IPS DF 6.9 (cell line): ENCODE data around the gene SPATA3.

ENCODE experiments used
- DNase-seq: peaks from one replicate; pipeline ENCODE4 v3.0.0-alpha.2; 2013; ENCODE audit warnings: low read depth, low spot score
- H3K27ac ChIP-seq: one replicate; pipeline ENCODE4 v1.5.1; 2013; ENCODE audit warnings: low read length, control low read depth
- H3K27me3 ChIP-seq: 2 replicates; pipeline ENCODE4 v1.6.1; 2013; ENCODE audit warnings: mild to moderate bottlenecking, low read length; ENCODE audit not compliant: control insufficient read depth, insufficient read depth
- H3K36me3 ChIP-seq: 2 replicates; pipeline ENCODE4 v1.6.1; 2013; ENCODE audit warnings: low read length; ENCODE audit not compliant: control insufficient read depth, insufficient read depth
- H3K4me1 ChIP-seq: 2 replicates; pipeline ENCODE4 v1.6.1; 2013; ENCODE audit warnings: low read length; ENCODE audit not compliant: control insufficient read depth, insufficient read depth
- H3K4me3 ChIP-seq: 2 replicates; pipeline ENCODE4 v1.5.1; 2013; ENCODE audit warnings: mild to moderate bottlenecking, low read length
- H3K9me3 ChIP-seq: 2 replicates; pipeline ENCODE4 v1.6.1; 2013; ENCODE audit warnings: low read length, inconsistent platforms; ENCODE audit not compliant: control insufficient read depth, insufficient read depth
- WGBS: extraction: QIAGEN DNeasy Blood & Tissue Kit; methylation state at CpG from one replicate; pipeline ENCODE4 v1.1.7; 2013; ENCODE audit warnings: mixed read lengths, missing lambda C conversion rate; ENCODE audit not compliant: insufficient read length, insufficient coverage; 5-methylcytosine and 5-hydroxymethylcytosine counted together

SPATA3 gene

DNA sequence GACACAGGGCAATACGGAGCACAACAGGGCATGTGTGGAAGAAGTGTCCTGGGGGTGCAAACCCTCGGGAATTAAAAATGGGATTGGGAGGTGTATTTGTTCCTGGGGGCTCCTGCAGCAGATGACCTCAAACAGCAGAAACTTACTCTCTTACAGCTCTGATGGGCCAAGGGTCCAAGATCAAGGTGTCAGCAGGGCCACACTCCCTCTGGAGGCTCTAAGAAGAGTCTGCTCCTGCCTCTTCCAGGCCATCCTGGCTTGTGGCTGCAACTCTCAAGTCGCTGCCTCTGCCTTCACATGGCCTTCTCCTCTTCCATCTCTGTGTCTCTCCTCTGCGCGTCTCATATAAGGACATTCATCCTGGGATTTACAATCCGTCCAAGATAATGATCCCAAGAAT lies 12.4 kb upstream of the SPATA3 start:
- Histone ChIP-seq H3K4me3 (no peak overlapping the region), H3K36me3 (no peaks in the 10 kb centered on the region), H3K9me3 (no peaks in the 10 kb centered on the region), H3K4me1 (peaks cover 1% of the 10 kb centered on the region; the same call in 1 of the 2 replicates), H3K27me3 (no peaks in the 10 kb centered on the region), H3K27ac (no peak overlapping the region)
- WGBS, result no CpG with 5 or more reads among the region's 6 CpGs
- no peak for DNase-seq

GRCh38 chr2:230984393-230985220 lies 11.3 kb upstream of the SPATA3 start:
- Histone ChIP-seq H3K27ac (no peak overlapping the region), H3K27me3 (no peaks in the 10 kb centered on the region), H3K4me1 (peaks cover 1% of the 10 kb centered on the region; the same call in 1 of the 2 replicates), H3K4me3 (no peak overlapping the region), H3K36me3 (no peaks in the 10 kb centered on the region), H3K9me3 (no peaks in the 10 kb centered on the region)
- no peak for DNase-seq
- WGBS, result no CpG with 5 or more reads among the region's 13 CpGs

DNA sequence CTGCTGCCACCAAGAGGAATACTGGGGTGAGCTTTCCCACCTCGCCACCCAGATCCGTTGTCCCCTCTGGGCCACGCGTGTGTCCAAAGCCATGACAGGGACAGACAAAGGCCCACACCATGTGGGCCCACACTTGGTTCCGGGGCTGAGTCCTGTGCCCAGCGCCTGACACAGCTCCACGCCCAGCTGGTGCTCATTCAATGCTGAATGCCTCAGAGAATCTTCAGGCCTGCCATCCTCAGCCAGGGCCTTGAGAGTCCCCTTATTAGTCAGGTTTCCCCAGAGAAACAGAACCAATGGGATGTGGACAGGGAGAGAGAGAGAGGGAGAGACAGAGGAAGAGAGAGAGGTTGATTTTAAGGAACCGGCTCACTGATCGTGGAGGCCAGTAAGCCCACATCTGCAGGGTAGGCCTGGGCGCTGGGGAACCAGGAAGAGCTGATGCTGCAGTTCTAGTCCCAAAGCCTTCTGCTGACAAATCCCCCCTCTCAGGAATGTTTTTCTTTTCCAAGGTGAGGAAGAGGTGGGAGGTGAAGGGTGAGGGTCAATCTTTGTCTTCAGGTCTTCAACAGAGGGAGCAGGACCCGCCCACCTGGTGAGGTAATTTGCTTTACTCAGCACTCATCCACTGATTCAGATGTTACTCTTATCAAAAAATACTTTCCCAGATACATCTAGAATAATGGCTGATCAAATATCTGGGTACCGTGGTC lies 10.2 kb upstream of the SPATA3 start:
- Histone ChIP-seq H3K4me3 (no peak overlapping the region), H3K27me3 (no peaks in the 10 kb centered on the region), H3K27ac (no peak overlapping the region), H3K9me3 (no peaks in the 10 kb centered on the region), H3K36me3 (no peaks in the 10 kb centered on the region), H3K4me1 (peaks cover 1% of the 10 kb centered on the region; the same call in 1 of the 2 replicates)
- no CpG with 5 or more reads among the region's 12 CpGs for WGBS
- no peak for DNase-seq

GRCh38 chr2:230986520-230987136 lies 9.3 kb upstream of the SPATA3 start:
- Histone ChIP-seq H3K27me3 (no peaks in the 10 kb centered on the region), H3K9me3 (no peaks in the 10 kb centered on the region), H3K27ac (no peak overlapping the region), H3K4me1 (peaks cover 1% of the 10 kb centered on the region; the same call in 1 of the 2 replicates), H3K36me3 (no peaks in the 10 kb centered on the region), H3K4me3 (no peak overlapping the region; the same call in 1 of the 2 replicates)
- no peak for DNase-seq
- WGBS, result no CpG with 5 or more reads among the region's 15 CpGs

DNA sequence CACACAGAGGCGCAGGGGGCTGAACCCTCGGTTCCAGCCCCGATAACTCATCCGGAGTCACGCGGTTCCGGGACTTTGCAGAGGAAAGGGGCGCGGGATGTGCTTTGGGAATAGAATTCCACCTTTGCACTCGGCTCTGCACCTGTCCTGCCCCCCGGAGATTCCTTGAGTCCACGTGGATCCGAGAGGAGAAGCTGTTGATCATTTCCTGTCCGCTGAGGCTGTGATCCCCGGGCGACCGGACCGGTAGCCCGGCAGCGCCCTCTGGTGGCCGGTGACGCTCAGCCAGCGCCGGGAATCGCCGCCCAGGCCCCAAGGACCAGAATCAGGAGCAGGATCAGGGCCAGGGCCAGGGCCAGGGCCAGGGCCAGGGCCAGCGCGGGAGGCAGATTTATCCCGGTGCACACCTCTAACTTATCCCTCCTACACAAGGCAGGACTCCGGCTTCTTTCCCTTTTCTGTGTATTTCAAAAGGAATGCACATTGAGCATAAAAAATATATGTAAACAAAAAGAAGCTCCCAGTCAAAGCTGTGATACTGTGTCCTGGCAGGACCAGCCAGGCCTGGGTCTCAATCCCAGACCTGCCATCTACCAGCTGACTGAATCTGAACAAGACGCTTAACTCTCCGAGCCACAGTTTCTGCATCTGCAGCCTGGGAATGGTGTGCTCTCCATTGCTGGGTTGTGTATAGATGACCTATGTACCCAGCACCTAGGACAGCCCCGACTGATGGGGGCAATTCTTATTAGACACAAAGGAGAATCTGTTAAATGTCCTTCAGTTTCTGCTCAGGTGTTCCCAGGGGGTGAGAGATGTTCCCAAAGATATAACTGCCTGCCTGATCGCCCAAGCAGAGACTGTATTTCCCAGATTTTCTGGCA lies 8.5 kb upstream of the SPATA3 start:
- DNase-seq, result peak; percentile 63
- Histone ChIP-seq H3K27ac (no peak overlapping the region), H3K27me3 (no peaks in the 10 kb centered on the region)

DNA sequence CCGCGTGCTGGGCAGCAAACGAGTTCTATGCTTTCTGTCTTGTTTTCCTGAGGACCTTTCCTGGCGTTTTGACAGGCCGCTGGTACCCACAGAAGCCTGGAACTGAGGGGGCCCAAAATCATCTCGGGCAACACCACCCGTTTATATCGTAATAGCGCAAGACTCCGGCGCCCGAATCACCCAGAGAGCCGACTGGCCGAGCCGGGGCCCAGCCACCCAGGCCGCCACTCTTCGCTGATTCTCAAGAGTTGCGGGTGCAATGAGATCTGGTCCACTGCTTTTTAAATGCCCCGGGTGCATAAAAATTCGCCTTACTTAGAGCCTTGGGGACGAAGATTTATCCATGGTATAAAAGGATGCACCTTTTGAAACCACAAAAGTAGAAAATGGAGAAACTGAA lies 6.2 kb upstream of the SPATA3 start:
- Histone ChIP-seq H3K9me3 (no peaks in the 10 kb centered on the region), H3K27ac (no peak overlapping the region), H3K27me3 (no peaks in the 10 kb centered on the region), H3K36me3 (no peaks in the 10 kb centered on the region), H3K4me1 (peaks cover 1% of the 10 kb centered on the region; the same call in 1 of the 2 replicates), H3K4me3 (no peak overlapping the region)
- WGBS, result no CpG with 5 or more reads among the region's 21 CpGs
- DNase-seq, result no peak

More for the DNA sequence above, 8.5 kb upstream of the SPATA3 start:
- Histone ChIP-seq H3K4me1 (peaks cover 1% of the 10 kb centered on the region; the same call in 1 of the 2 replicates), H3K9me3 (no peaks in the 10 kb centered on the region), H3K36me3 (no peaks in the 10 kb centered on the region), H3K4me3 (no peak overlapping the region; the same call in 1 of the 2 replicates)
- WGBS, result no CpG with 5 or more reads among the region's 34 CpGs

- no peak for DNase-seq
- Histone ChIP-seq H3K36me3 (no peaks in the 10 kb centered on the region), H3K4me1 (peaks cover 1% of the 10 kb centered on the region; the same call in 1 of the 2 replicates), H3K27ac (no peak overlapping the region), H3K9me3 (no peaks in the 10 kb centered on the region), H3K4me3 (no peak overlapping the region), H3K27me3 (no peaks in the 10 kb centered on the region)
- no CpG with 5 or more reads among the region's 70 CpGs for WGBS
Measured at GRCh38 chr2:230990131-230990898, 5.6 kb upstream of the SPATA3 start.

DNA sequence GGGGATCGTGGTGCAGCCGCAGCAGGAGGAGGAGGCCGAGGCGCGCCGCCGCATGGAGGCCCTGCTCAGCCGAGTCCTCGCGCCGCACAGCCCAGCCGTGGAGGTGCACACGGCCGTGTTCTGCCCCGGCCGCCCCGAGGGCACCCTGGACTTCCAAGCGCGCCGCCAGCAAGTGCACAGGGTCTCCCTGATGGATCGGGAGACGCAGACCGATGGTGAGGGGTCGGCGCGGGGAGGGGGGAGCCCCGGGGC lies 5.1 kb upstream of the SPATA3 start:
- H3K36me3 ChIP-seq, result no peaks in the 10 kb centered on the region
- no CpG with 5 or more reads among the region's 27 CpGs for whole genome bisulfite sequencing
- DNase-seq, result no peak

GRCh38 chr2:230991598-230991997 lies 4.3 kb upstream of the SPATA3 start:
- H3K27me3 ChIP-seq, result no peaks in the 10 kb centered on the region
- no peak for DNase-seq

More for the DNA sequence above, 5.1 kb upstream of the SPATA3 start:
- Histone ChIP-seq H3K4me3 (no peak overlapping the region), H3K9me3 (no peaks in the 10 kb centered on the region), H3K4me1 (peaks cover 1% of the 10 kb centered on the region; the same call in 1 of the 2 replicates), H3K27me3 (no peaks in the 10 kb centered on the region), H3K27ac (no peak overlapping the region)

More at GRCh38 chr2:230991598-230991997, 4.3 kb upstream of the SPATA3 start:
- WGBS, result no CpG with 5 or more reads among the region's 7 CpGs
- peaks cover 1% of the 10 kb centered on the region; the same call in 1 of the 2 replicates for H3K4me1 ChIP-seq
- H3K4me3 ChIP-seq, result no peak overlapping the region
- H3K9me3 ChIP-seq, result no peaks in the 10 kb centered on the region
- H3K27ac ChIP-seq, result no peak overlapping the region
- H3K36me3 ChIP-seq, result no peaks in the 10 kb centered on the region
